ENCODE results near the gene IFNA16.

DNA sequence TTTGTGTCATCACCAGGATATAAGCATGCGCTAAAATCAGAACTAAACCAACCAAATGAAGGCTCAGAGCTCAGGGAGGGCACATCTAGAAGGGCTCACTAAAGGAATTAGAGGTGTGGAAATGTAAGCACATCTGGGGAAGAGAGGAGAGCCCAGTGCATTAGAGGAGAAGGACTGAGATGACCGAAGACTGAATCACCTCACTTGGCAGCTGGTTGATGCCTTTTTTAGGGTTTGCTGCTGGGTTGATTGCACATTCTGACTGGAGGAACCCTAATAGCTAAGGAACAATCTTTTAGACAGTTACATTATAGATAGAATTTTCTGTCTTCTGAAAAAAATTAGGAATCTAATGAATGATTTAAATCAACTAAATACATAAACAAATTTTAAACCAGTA, 42.4 kb downstream of the IFNA16 start:
- TF ChIP-seq, protein P1, sequence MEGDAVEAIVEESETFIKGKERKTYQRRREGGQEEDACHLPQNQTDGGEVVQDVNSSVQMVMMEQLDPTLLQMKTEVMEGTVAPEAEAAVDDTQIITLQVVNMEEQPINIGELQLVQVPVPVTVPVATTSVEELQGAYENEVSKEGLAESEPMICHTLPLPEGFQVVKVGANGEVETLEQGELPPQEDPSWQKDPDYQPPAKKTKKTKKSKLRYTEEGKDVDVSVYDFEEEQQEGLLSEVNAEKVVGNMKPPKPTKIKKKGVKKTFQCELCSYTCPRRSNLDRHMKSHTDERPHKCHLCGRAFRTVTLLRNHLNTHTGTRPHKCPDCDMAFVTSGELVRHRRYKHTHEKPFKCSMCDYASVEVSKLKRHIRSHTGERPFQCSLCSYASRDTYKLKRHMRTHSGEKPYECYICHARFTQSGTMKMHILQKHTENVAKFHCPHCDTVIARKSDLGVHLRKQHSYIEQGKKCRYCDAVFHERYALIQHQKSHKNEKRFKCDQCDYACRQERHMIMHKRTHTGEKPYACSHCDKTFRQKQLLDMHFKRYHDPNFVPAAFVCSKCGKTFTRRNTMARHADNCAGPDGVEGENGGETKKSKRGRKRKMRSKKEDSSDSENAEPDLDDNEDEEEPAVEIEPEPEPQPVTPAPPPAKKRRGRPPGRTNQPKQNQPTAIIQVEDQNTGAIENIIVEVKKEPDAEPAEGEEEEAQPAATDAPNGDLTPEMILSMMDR (IDR thresholded peaks at IDR 0.05), result no peak
- TF ChIP-seq POLR2AphosphoS5 (IDR thresholded peaks at IDR 0.05; ENCODE audit: low read depth, low read length), result no peak

Data from Panc1 (cell line).